ENCODE data around the gene TOM1L1. TPM values are rescaled to one million over a fixed set of nuclear protein-coding genes. Genes with fewer than 3 reads are reported as not detected.

TOM1L1 gene
- total RNA-seq, 1 donor, result 24.2 TPM

- H3K4me3 ChIP-seq (ENCODE audit: low read depth, low read length), result no peak overlapping the region
- TF ChIP-seq CTCF (IDR thresholded peaks at IDR 0.05; ENCODE audit: insufficient read depth, low read depth, low read length), result no peak
- no peak for DNase-seq (ENCODE audit: low read depth)
Observed at GRCh38 chr17:54882950-54883349, 17.7 kb upstream of the TOM1L1 start.

GRCh38 chr17:54883939-54884338 is 16.7 kb upstream of the TOM1L1 start:
- no peak for TF ChIP-seq CTCF (IDR thresholded peaks at IDR 0.05; ENCODE audit: insufficient read depth, low read depth, low read length)
- no peak for DNase-seq (ENCODE audit: low read depth)
- H3K4me3 ChIP-seq (ENCODE audit: low read depth, low read length), result no peak overlapping the region

- DNase-seq (ENCODE audit: low read depth), result no peak
- TF ChIP-seq CTCF (IDR thresholded peaks at IDR 0.05; ENCODE audit: insufficient read depth, low read depth, low read length), result no peak
- no peak overlapping the region for H3K4me3 ChIP-seq (ENCODE audit: low read depth, low read length)
Observed at GRCh38 chr17:54887787-54888186, 12.9 kb upstream of the TOM1L1 start.

GRCh38 chr17:54888254-54888653 is 12.4 kb upstream of the TOM1L1 start:
- no peak for TF ChIP-seq CTCF (IDR thresholded peaks at IDR 0.05; ENCODE audit: insufficient read depth, low read depth, low read length)
- DNase-seq (ENCODE audit: low read depth), result no peak
- no peak overlapping the region for H3K4me3 ChIP-seq (ENCODE audit: low read depth, low read length)

- DNase-seq (ENCODE audit: low read depth), result no peak
- no peak overlapping the region for H3K4me3 ChIP-seq (ENCODE audit: low read depth, low read length)
- TF ChIP-seq CTCF (IDR thresholded peaks at IDR 0.05; ENCODE audit: insufficient read depth, low read depth, low read length), result no peak
Observed at GRCh38 chr17:54888981-54889380, 11.7 kb upstream of the TOM1L1 start.

- TF ChIP-seq CTCF (IDR thresholded peaks at IDR 0.05; ENCODE audit: insufficient read depth, low read depth, low read length), result peak; percentile 52
- DNase-seq (ENCODE audit: low read depth), result peak; percentile 74
- H3K4me3 ChIP-seq (ENCODE audit: low read depth, low read length), result no peak overlapping the region
Observed at GRCh38 chr17:54891176-54891821, 9.4 kb upstream of the TOM1L1 start.

- no peak for DNase-seq (ENCODE audit: low read depth)
- H3K4me3 ChIP-seq (ENCODE audit: low read depth, low read length), result no peak overlapping the region
- TF ChIP-seq CTCF (IDR thresholded peaks at IDR 0.05; ENCODE audit: insufficient read depth, low read depth, low read length), result no peak
Observed at GRCh38 chr17:54892360-54892759, 8.3 kb upstream of the TOM1L1 start.
